GM12875 (cell line): Measurements from ENCODE around the gene CANX.

Source experiments
- H3K4me3 ChIP-seq: one replicate; pipeline ENCODE4 v1.5.1; 2011; ENCODE audit warnings: low read depth, low read length, control low read depth
- TF ChIP-seq, protein P1 (sequence below): IDR thresholded peaks from 2 replicates; pipeline ENCODE4 v1.5.1; 2011; ENCODE audit warnings: low read depth, mild to moderate bottlenecking, control low read depth, inconsistent platforms, low read length, moderate library complexity, borderline replicate concordance; ENCODE audit not compliant: insufficient read depth

The CANX gene

DNA sequence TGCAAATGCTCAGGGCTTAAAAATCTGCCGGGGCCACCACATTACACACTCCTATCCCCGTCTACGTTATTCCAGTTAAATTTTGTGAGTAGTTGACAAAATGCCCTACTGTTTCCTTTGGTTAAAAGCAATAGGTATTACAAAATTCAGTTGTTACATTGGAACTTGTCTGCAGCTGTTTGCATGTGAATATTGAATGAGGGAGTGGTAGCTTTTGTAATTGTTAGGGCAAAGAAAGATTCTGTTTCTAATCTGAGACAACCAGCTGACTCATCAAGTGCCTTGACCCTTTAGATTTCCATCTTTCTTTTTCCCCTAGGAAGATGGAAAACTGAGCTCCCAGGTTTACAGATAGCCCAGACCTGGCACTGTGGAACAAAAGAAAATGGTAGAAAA, 64.0 kb downstream of the CANX start:
- TF ChIP-seq, protein P1, sequence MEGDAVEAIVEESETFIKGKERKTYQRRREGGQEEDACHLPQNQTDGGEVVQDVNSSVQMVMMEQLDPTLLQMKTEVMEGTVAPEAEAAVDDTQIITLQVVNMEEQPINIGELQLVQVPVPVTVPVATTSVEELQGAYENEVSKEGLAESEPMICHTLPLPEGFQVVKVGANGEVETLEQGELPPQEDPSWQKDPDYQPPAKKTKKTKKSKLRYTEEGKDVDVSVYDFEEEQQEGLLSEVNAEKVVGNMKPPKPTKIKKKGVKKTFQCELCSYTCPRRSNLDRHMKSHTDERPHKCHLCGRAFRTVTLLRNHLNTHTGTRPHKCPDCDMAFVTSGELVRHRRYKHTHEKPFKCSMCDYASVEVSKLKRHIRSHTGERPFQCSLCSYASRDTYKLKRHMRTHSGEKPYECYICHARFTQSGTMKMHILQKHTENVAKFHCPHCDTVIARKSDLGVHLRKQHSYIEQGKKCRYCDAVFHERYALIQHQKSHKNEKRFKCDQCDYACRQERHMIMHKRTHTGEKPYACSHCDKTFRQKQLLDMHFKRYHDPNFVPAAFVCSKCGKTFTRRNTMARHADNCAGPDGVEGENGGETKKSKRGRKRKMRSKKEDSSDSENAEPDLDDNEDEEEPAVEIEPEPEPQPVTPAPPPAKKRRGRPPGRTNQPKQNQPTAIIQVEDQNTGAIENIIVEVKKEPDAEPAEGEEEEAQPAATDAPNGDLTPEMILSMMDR, result no peak
- no peak overlapping the region for H3K4me3 ChIP-seq

DNA sequence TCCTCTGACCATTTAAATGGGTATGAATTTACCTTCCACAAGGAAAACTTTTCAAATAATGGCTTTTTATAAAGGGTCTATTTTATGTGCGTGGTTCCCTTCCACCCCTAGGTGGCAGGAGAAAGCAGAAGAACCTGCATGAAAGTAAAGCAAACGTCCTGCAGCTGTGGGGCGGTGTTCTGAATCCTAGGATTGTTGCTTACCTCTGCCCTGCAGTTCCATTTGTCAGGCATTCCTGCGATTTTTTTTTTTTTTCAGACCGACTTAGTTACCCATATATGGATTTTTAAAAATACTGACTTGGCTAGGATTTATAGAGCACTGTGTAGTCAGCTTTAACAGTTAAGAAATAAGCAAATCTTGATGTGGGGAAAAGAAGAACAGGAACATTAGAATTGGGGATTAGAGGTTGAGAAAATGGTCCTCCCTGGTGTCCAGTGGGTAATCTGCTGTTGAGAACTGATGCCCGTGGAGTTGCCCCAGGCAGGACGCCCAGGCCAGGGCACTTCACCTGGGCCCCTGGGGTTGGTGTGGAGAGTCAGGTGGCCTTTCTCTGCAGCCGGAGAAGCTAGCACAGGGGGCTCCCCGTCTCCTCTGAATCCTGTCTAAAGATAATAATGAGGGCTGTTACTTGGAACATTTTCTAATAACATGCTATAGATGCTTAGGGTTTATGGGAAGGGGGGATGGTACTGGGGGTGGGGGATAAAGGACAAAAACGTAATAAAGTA, 64.6 kb downstream of the CANX start:
- H3K4me3 ChIP-seq, result no peak overlapping the region
- TF ChIP-seq, protein P1, result peak; percentile 80

DNA sequence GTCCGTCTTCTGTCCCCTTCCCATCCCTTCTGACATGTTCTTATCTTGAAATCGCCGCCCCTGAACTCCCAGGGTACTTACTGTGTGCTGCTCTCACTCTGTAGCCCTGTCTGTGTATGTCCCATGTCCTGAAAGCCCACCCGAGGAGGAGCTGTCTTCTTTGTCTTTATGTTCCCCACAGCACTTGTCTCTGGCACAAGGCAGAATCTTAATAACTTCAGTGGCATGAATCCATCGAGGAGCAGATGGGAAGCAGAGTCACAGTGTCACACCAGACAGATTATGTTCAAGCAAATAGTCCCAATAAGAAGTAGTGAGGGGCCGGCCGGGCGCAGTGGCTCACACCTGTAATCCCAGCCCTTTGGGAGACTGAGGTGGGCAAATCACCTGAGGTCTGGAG, 65.3 kb downstream of the CANX start:
- TF ChIP-seq, protein P1, result no peak
- H3K4me3 ChIP-seq, result no peak overlapping the region

DNA sequence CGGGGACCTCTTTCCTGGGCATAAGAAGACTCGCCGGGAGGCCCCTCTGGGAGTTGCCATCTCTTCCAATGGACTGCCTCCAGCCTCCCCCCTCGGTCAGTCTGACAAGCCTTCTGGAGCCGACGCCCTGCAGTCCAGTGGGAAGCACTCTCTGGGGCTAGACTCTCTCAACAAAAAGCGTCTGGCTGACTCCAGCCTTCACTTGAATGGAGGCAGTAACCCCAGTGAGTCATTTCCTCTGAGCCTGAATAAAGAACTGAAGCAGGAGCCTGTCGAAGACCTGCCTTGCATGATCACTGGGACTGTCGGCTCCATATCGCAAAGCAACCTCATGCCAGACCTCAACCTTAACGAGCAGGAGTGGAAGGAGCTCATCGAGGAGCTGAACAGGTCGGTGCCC, 66.6 kb downstream of the CANX start:
- TF ChIP-seq, protein P1, result no peak
- no peak overlapping the region for H3K4me3 ChIP-seq

DNA sequence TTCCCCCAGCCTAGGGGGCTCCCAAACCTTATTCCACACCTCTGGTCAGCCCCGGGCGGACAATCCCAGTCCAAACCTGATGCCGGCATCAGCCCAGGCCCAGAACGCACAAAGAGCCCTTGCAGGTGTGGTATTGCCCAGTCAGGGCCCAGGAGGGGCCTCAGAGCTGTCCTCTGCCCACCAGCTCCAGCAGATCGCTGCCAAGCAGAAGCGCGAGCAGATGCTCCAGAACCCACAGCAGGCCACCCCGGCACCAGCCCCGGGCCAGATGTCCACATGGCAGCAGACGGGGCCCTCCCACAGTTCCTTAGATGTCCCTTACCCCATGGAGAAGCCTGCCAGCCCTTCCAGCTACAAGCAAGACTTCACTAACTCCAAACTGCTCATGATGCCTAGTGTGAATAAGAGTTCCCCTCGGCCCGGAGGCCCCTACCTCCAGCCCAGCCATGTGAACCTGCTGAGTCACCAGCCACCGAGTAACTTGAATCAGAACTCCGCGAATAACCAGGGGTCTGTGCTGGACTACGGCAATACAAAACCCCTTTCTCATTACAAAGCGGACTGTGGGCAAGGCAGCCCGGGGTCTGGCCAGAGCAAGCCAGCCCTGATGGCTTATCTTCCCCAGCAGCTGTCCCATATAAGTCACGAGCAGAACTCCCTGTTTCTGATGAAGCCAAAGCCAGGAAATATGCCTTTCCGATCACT, 67.4 kb downstream of the CANX start:
- H3K4me3 ChIP-seq, result no peak overlapping the region
- TF ChIP-seq, protein P1, result no peak

DNA sequence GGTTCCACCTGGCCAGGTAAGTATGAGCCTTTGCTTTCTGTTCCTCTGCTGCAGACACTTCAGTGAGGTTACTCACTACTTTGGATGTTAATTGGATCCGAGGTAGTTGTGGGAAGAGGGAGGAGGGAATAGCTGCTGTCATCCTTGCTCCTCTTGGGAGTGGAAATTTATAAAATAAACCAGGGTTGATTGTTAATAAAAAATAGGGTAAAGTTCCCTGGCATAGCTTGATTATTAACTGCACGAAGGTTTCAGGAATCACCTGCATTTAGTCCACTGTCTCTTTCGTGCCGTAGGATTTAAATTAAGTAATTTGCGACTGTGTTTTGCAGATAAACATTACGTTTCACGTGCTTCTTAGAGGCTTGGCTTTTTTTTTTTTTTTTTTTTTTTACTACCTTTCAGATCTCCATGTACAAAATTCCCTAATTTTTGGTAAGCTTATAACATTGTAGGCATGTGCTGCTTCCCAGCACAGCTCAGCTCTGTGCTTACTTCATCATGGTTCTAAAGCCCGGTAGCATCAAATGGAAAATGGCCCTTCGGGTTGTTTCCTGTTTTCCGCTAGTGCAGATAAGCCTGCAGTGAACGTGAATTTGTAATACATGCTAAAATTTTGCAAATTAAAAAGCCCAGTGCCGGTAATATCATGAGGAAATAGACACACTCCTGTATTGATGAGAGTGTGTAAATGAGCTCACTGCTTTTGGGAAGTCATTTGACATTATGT, 68.1 kb downstream of the CANX start:
- TF ChIP-seq, protein P1, result no peak
- no peak overlapping the region for H3K4me3 ChIP-seq

DNA sequence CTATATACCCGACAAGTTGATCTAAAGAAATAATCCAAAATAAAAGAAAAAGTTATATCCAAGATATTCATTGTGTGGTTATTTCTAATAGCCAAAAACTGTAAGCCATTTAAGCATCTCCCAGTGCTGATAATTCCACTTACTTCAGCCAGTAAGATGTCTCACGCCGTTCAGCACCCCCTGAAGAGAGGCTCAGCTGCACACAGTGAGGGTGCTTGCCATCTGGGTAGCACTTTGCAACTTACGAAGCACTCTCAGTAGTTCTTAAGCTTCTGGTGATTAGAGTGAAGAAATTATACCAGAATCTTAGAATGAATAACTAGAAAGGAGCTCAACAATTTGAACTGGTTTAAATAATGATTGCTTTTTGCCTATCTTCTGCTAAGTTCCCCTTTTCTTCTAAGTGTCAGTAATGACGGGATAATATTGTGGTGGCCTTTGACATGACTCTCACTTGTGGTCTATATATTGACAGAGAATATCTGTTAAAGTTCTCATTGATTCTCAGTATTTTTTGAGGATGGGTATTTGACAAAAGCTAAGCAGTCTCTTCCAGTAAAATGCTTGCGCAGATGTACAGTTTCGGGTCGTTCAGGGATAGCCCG, 68.8 kb downstream of the CANX start:
- TF ChIP-seq, protein P1, result no peak
- H3K4me3 ChIP-seq, result no peak overlapping the region
